NCI-H526 (cell line): Measurements from ENCODE around the gene SLC6A12.

Source experiments
- DNase-seq, 2 experiments: peaks; one replicate each; lab custom pipeline; 2025; lab: John Stamatoyannopoulos, UW

SLC6A12 gene

GRCh38 chr12:163406-163986, 50.5 kb downstream of the SLC6A12 start:
- peak in 1 of 2 experiments; percentile 35 for DNase-seq

- peak; percentile 60 to 64 for DNase-seq
Measured at GRCh38 chr12:162467-163307, 51.3 kb downstream of the SLC6A12 start.

- DNase-seq: no peak
Measured at GRCh38 chr12:161823-162222, 52.1 kb downstream of the SLC6A12 start.

GRCh38 chr12:160858-161257, 53.1 kb downstream of the SLC6A12 start:
- no peak for DNase-seq

- no peak for DNase-seq
Measured at GRCh38 chr12:159156-159782, 54.7 kb downstream of the SLC6A12 start.

- no peak for DNase-seq
Measured at GRCh38 chr12:157644-158043, 56.3 kb downstream of the SLC6A12 start.

- DNase-seq: no peak
Measured at GRCh38 chr12:156945-157344, 57.0 kb downstream of the SLC6A12 start.

- DNase-seq: no peak
Measured at GRCh38 chr12:155646-156045, 58.3 kb downstream of the SLC6A12 start.

GRCh38 chr12:155006-155405, 59.0 kb downstream of the SLC6A12 start:
- no peak for DNase-seq

GRCh38 chr12:154058-154457, 59.9 kb downstream of the SLC6A12 start:
- DNase-seq: no peak

GRCh38 chr12:153080-153746, 60.7 kb downstream of the SLC6A12 start:
- DNase-seq: peak; percentile 59 to 92

- DNase-seq: no peak
Measured at GRCh38 chr12:152440-152839, 61.5 kb downstream of the SLC6A12 start.

- DNase-seq: no peak
Measured at GRCh38 chr12:151579-151978, 62.4 kb downstream of the SLC6A12 start.

- peak in 1 of 2 experiments; percentile 16 for DNase-seq
Measured at GRCh38 chr12:148676-149416, 65.1 kb downstream of the SLC6A12 start.

- DNase-seq: no peak
Measured at GRCh38 chr12:147242-147641, 66.7 kb downstream of the SLC6A12 start.

- no peak for DNase-seq
Measured at GRCh38 chr12:145369-145960, 68.5 kb downstream of the SLC6A12 start.

GRCh38 chr12:144650-145284, 69.2 kb downstream of the SLC6A12 start:
- peak in 1 of 2 experiments; percentile 70 for DNase-seq

- DNase-seq: peak; percentile 64 to 79
Measured at GRCh38 chr12:143964-144649, 69.8 kb downstream of the SLC6A12 start.

GRCh38 chr12:140162-140561, 73.8 kb downstream of the SLC6A12 start:
- DNase-seq: no peak
